ENCODE data around the gene BRICD5. TPM values are rescaled to one million over a fixed set of nuclear protein-coding genes. Genes with fewer than 3 reads are reported as not detected.

BRICD5 gene
- total and polyA plus RNA-seq, 2 of the 13 experiments (the other 11 are each of a cell fraction or from before 2014, with no cell fraction given), result 1.6 to 5.8 TPM

GRCh38 chr16:2205104-2205966, 5.3 kb downstream of the BRICD5 start, which contains the start of gene MLST8 (continued):
- TF ChIP-seq ZNF281 (CRISPR knock-in tag; IDR thresholded peaks at IDR 0.05; ENCODE audit: borderline replicate concordance), result no peak
- TF ChIP-seq ZNF777 (CRISPR knock-in tag; IDR thresholded peaks at IDR 0.05), result no peak
- TF ChIP-seq RORA (CRISPR knock-in tag; IDR thresholded peaks at IDR 0.05), result no peak
- TF ChIP-seq KAT2B (IDR thresholded peaks at IDR 0.05; ENCODE audit: borderline replicate concordance, low read depth, low read length), result no peak
- TF ChIP-seq RFX5 (IDR thresholded peaks at IDR 0.05; ENCODE audit: low read depth, low read length), result no peak
- no peak for TF ChIP-seq SMYD3 (CRISPR knock-in tag; IDR thresholded peaks at IDR 0.05)
- no peak for TF ChIP-seq HDAC6 (IDR thresholded peaks at IDR 0.05; ENCODE audit: low read depth, low read length)
- TF ChIP-seq HMGXB3 (CRISPR knock-in tag; IDR thresholded peaks at IDR 0.05; ENCODE audit: borderline replicate concordance), result peak; percentile 64; the same call in 1 of the 2 replicates
- TF ChIP-seq UBTF (CRISPR knock-in tag; IDR thresholded peaks at IDR 0.05), result peak; percentile 19; the same call in 1 of the 2 replicates
- TF ChIP-seq THAP9 (CRISPR knock-in tag; IDR thresholded peaks at IDR 0.05; ENCODE audit: borderline replicate concordance), result no peak
- no peak for TF ChIP-seq TP53 (CRISPR knock-in tag; conservative IDR thresholded peaks at IDR 0.05)
- TF ChIP-seq CREB1 (IDR thresholded peaks at IDR 0.05), result 0 out of 2 replicates have a peak, but pooled peaks have one; percentile 29
- TF ChIP-seq CREB1 (CRISPR knock-in tag; IDR thresholded peaks at IDR 0.05), result no peak
- TF ChIP-seq TCF7 (IDR thresholded peaks at IDR 0.05; ENCODE audit: low read depth), result no peak
- TF ChIP-seq PHF5A (CRISPR knock-in tag; IDR thresholded peaks at IDR 0.05; ENCODE audit: low read depth, unreplicated experiment), result no peak
- TF ChIP-seq ATF1 (CRISPR knock-in tag; IDR thresholded peaks at IDR 0.05), result no peak
- peak; percentile 70; the same call in 1 of the 2 replicates for TF ChIP-seq MIER3 (CRISPR knock-in tag; IDR thresholded peaks at IDR 0.05; ENCODE audit: borderline replicate concordance)
